SU-DHL-6 (cell line): ENCODE results near the gene VAV3.
"Not testable (repeated sequence)": the region's sequence is repeated elsewhere in the genome, so short reads cannot be mapped to it uniquely, and the experiment has no call there.

Experiments
- EZH2phosphoT487 ChIP-seq: fragments of 200-600 bp; sonication (generic), shearing (Covaris generic); conservative IDR thresholded peaks from 2 replicates; pipeline ENCODE4 v1.6.1; 2018; ENCODE audit warnings: mild to moderate bottlenecking, antibody characterized with exemption, low read length, moderate library complexity, mixed read lengths
- TF ChIP-seq, protein P1 (sequence below): fragments of 200-600 bp; sonication (generic); IDR thresholded peaks from one replicate; pipeline ENCODE4 v1.5.1; 2017; ENCODE audit warnings: antibody characterized with exemption, mild to moderate bottlenecking, low read length, moderate library complexity; ENCODE audit not compliant: insufficient read depth, poor library complexity, severe bottlenecking

DNA sequence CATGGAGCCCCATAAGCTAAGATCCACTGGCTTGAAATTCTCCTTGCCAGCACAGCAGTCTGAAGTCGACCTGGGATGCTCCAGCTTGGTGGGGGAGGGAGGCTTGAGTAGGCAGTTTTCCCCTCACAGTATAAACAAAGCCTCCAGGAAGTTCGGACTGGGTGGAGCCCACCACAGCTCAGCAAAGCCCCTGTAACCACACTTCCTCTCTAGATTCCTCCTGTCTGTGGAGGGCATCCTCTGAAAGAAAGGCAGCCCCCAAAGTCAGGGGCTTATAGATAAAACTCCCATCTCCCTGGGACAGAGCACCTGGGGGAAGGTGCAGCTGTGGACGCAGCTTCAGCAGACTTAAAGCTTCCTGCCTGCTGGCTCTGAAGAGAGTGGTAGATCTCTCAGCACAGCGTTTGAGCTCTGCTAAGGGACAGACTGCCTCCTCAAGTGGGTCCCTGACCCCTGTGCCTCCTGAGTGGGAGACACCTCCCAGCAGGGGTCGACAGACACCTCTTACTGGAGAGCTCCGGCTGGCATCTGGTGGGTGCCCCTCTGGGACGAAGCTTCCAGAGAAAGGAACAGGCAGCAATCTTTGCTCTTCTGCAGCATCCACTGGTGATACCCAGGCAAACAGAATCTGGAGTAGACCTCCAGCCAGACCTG is 120.3 kb downstream of the VAV3 start:
- TF ChIP-seq, protein P1, sequence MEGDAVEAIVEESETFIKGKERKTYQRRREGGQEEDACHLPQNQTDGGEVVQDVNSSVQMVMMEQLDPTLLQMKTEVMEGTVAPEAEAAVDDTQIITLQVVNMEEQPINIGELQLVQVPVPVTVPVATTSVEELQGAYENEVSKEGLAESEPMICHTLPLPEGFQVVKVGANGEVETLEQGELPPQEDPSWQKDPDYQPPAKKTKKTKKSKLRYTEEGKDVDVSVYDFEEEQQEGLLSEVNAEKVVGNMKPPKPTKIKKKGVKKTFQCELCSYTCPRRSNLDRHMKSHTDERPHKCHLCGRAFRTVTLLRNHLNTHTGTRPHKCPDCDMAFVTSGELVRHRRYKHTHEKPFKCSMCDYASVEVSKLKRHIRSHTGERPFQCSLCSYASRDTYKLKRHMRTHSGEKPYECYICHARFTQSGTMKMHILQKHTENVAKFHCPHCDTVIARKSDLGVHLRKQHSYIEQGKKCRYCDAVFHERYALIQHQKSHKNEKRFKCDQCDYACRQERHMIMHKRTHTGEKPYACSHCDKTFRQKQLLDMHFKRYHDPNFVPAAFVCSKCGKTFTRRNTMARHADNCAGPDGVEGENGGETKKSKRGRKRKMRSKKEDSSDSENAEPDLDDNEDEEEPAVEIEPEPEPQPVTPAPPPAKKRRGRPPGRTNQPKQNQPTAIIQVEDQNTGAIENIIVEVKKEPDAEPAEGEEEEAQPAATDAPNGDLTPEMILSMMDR, result not testable (repeated sequence)
- not testable (repeated sequence) for TF ChIP-seq EZH2phosphoT487
